K562 (cell line): ENCODE results near the gene BCR. TPM values are rescaled to one million over a fixed set of nuclear protein-coding genes. Genes with fewer than 3 reads are reported as not detected.

ENCODE experiments used
- ATAC-seq: fragments of 200-7000 bp; cut with Tn5 transposase; 3 replicates; pipeline ENCODE4 v1.9.1; 2020; ENCODE audit warnings: moderate library complexity
- BruUV-seq: library from RNA; stranded (reverse); fragments of 400-500 nt; replicated peaks from 2 replicates; lab custom pipeline; 2021; lab: Mats Ljungman, UMichigan
- CTCF ChIA-PET: fragments of 300-600 bp; formaldehyde crosslinking; extraction: SDS; loops from one replicate; lab custom pipeline; 2021; ENCODE audit warnings: low intra/inter-chr PET ratio; lab: Yijun Ruan, JAX
- POLR2A ChIA-PET: fragments of 300-600, 350-650 bp; sonication (Branson Sonifier 250); formaldehyde crosslinking; extraction: SDS; loops from one replicate; lab custom pipeline; 2021; ENCODE audit warnings: antibody characterized with exemption, inconsistent platforms; lab: Yijun Ruan, JAX
- DNase-seq, 4 experiments: peaks; one replicate each; pipeline versions ENCODE4 v3.0.0 to v3.0.0-alpha.2; 2011 to 2018; ENCODE audit warnings: low spot score in 3 of 4, mixed read lengths in 3 of 4; ENCODE audit errors: extremely low read depth in 1 of 4
- FAIRE-seq: peaks from 2 replicates; lab custom pipeline; 2011; peaks lifted over from hg19 to GRCh38; lab: Jason Lieb, UNC
- H2AFZ ChIP-seq: 2 replicates; pipeline ENCODE4 v1.6.0; 2011; ENCODE audit warnings: low read depth, low read length, control low read depth, inconsistent platforms
- H3K27ac ChIP-seq: fragments of 200-600 bp; 3 replicates; pipeline ENCODE4 v1.8.0; 2011; ENCODE audit warnings: low read depth, mild to moderate bottlenecking, control low read depth, inconsistent platforms, low read length, moderate library complexity, mixed read lengths; ENCODE audit errors: extremely low read depth
- H3K27me3 ChIP-seq, 2 experiments: fragments of 300-600 bp in 1 of 2; 2 replicates in 1 of 2; 3 replicates in 1 of 2; pipeline versions ENCODE4 v1.6.0 to v1.8.0; 2011; ENCODE audit warnings: inconsistent platforms in 2 of 2, low read length in 2 of 2, mild to moderate bottlenecking in 1 of 2, mixed read lengths in 1 of 2, moderate library complexity in 1 of 2; ENCODE audit not compliant: control insufficient read depth in 2 of 2, insufficient read depth in 2 of 2
- H3K36me3 ChIP-seq: fragments of 300-600 bp; 3 replicates; pipeline ENCODE4 v1.8.0; 2011; ENCODE audit warnings: mild to moderate bottlenecking, low read length, inconsistent platforms; ENCODE audit not compliant: control insufficient read depth, insufficient read depth
- H3K4me1 ChIP-seq, 2 experiments: fragments of 200-600 bp in 1 of 2; replicated peaks in 1 of 2; 2 replicates in 1 of 2; 3 replicates in 1 of 2; pipeline versions ENCODE4 v1.5.1 to v1.8.0; 2011; ENCODE audit warnings: inconsistent platforms in 2 of 2, low read length in 2 of 2, mild to moderate bottlenecking in 1 of 2, mixed read lengths in 1 of 2, moderate library complexity in 1 of 2; ENCODE audit not compliant: control insufficient read depth in 2 of 2, insufficient read depth in 2 of 2
- H3K4me2 ChIP-seq: 2 replicates; pipeline ENCODE4 v1.6.1; 2011; ENCODE audit warnings: low read length, control low read depth, inconsistent platforms, mixed read lengths; ENCODE audit not compliant: insufficient read depth
- H3K4me3 ChIP-seq: fragments of 200-600 bp; sonication (generic), shearing (Covaris generic); 2 replicates; pipeline ENCODE4 v1.5.1; 2016; ENCODE audit warnings: control low read depth, inconsistent platforms
- H3K79me2 ChIP-seq: fragments of 200-600 bp; 3 replicates; pipeline ENCODE4 v1.8.0; 2011; ENCODE audit warnings: low read length, inconsistent platforms; ENCODE audit not compliant: control insufficient read depth, insufficient read depth
- H3K9ac ChIP-seq, 2 experiments: 2 replicates each; pipeline versions ENCODE4 v1.6.0 to v1.6.1; 2011; ENCODE audit warnings: low read depth in 2 of 2, low read length in 2 of 2, control low read depth in 1 of 2, inconsistent platforms in 1 of 2, mild to moderate bottlenecking in 1 of 2, mixed read lengths in 1 of 2; ENCODE audit not compliant: insufficient read depth in 1 of 2
- H3K9me1 ChIP-seq: one replicate; pipeline ENCODE4 v1.6.0; 2011; ENCODE audit warnings: inconsistent platforms, mild to moderate bottlenecking, low read length, moderate library complexity; ENCODE audit not compliant: control insufficient read depth, insufficient read depth
- H3K9me3 ChIP-seq: replicated peaks from 2 replicates; pipeline ENCODE4 v1.5.1; 2011; ENCODE audit warnings: low read depth, low read length, inconsistent platforms; ENCODE audit not compliant: control insufficient read depth, insufficient read depth
- H4K20me1 ChIP-seq: replicated peaks from 2 replicates; pipeline ENCODE4 v1.6.1; 2011; ENCODE audit warnings: low read length, inconsistent platforms, mixed read lengths; ENCODE audit not compliant: control insufficient read depth, insufficient read depth
- NR3C1 ChIP-seq: sonication (generic); formaldehyde crosslinking; IDR thresholded peaks from 2 replicates; pipeline ENCODE4 v1.8.1; 2022; ENCODE audit warnings: missing genetic modification reagents
- ZC3H11A ChIP-seq: IDR thresholded peaks from 2 replicates; pipeline ENCODE4 v1.6.1; 2012; ENCODE audit warnings: low read depth, low read length, improper control_type of control experiment
- ZNF717 ChIP-seq: fragments of 250-450 bp; sonication (Bioruptor Pico); IDR thresholded peaks from 2 replicates; pipeline ENCODE4 v1.5.0; 2021
- WGBS: fragments of 100-300 bp; shearing (Covaris generic); methylation state at CpG from one replicate; pipeline ENCODE4 v1.1.6; 2016; ENCODE audit warnings: low coverage, mixed read lengths; ENCODE audit not compliant: insufficient coverage; ENCODE audit errors: missing lambda C conversion rate; 5-methylcytosine and 5-hydroxymethylcytosine counted together
- in situ Hi-C: fragments of 300-500 bp; cut with MboI; formaldehyde crosslinking; loops from 4 replicates; pipeline ENCODE4 v1.15.0; 2018; ENCODE audit warnings: inconsistent platforms, mixed read lengths
- intact Hi-C: fragments of 100-400 bp; cut with micrococcal nuclease; formaldehyde crosslinking; loops from 2 replicates; pipeline ENCODE4 v1.14.2; 2022
- polyA plus RNA-seq, 8 experiments: library from polyadenylated mRNA; depleted of rRNA in 4 of 8; stranded (reverse) in 5 of 8; unstranded in 3 of 8; fragments of >200 nt; fragmentation: Nextera tagmentation in 2 of 8; fragmentation: Illumina TruSeq in 1 of 8; extraction: Ambion mirVana in 2 of 8; extraction: Trizol in 1 of 8; gene quantifications; 2 replicates each; pipeline versions ENCODE4 v1.2.1 to v1.2.3, GENCODE V29; 2011 to 2014; ENCODE audit warnings: inconsistent platforms in 1 of 8, missing spikeins in 1 of 8
- total RNA-seq, 7 experiments: library from RNA; depleted of rRNA in 6 of 7; stranded (reverse); fragments of >200 nt in 6 of 7; fragmentation: Illumina TruSeq in 2 of 7; extraction: Trizol in 2 of 7; gene quantifications; 2 replicates each; pipeline versions ENCODE4 v1.2.1 to v1.2.3, GENCODE V29; 2011 to 2021; ENCODE audit warnings: low replicate concordance in 1 of 7
- TF ChIP-seq, protein P1 (sequence below): fragments of 150-350 bp; conservative IDR thresholded peaks from 2 replicates; pipeline ENCODE4 v1.6.1; 2014; ENCODE audit warnings: low read length

BCR gene
- total and polyA plus RNA-seq, 9 of the 15 experiments (the other 6 are each of a cell fraction or from before 2014, with no cell fraction given), result 0.41 to 150 (median 45.6) TPM

DNA sequence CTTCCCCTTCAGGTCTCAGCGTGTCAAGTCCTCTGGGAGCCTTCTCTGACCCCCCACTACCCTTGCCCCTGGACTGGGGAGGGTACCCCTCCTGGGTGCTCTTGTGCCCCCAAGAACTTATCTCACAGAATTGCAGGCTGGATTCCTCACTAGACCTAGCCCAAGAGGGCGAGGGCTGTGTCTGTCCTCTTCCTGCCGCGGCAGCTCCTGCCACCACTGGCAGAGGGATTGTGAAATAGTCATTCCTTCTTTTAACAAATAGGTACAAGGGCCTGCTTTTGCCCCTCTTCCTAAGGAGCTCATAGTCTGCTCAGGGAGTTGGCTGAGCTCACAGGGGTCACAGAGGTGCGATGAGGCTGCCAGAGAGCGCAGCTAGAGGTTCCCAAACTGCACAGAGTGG is 29.5 kb upstream of the BCR start:
- H3K79me2 ChIP-seq, result no peaks in the 10 kb centered on the region
- ATAC-seq, result 0 out of 3 replicates have a peak, but pooled peaks have one; percentile 1
- POLR2A ChIA-PET, result interaction anchor here (0.6 to 86.5 kb wide), 6 partner anchors 9 to 235 kb away, joined by 3 to 3476 read pairs (median 6); partner anchors contain the start of genes BCR and RSPH14

More for the DNA sequence above, 29.5 kb upstream of the BCR start:
- 4% methylated on average over 6 of the region's 6 CpGs for WGBS
- Histone ChIP-seq H3K9me3 (no peaks in the 10 kb centered on the region), H3K36me3 (no peaks in the 10 kb centered on the region), H3K4me3 (no peak overlapping the region), H3K4me1 (peaks cover 0 to 23% of the 10 kb centered on the region in 2 experiments; a peak in 4 of 5 replicates), H3K4me2 (no peak overlapping the region), H3K27ac (no peak overlapping the region), H2AFZ (no peak overlapping the region), H3K27me3 (peaks cover 64 to 80% of the 10 kb centered on the region in 2 experiments), H3K9me1 (peaks cover 2% of the 10 kb centered on the region), H3K9ac (peak overlapping the region in 1 of 2 experiments; percentile 2; a peak in 1 of 4 replicates), H4K20me1 (peaks cover 79% of the 10 kb centered on the region)
- CTCF ChIA-PET, result no interaction called here
- FAIRE-seq (no peak), DNase-seq (peak in 2 of 4 experiments; percentile 59 to 60)
- TF ChIP-seq NR3C1 (no peak), ZNF717 (CRISPR knock-in tag) (no peak), ZC3H11A (no peak)
- TF ChIP-seq, protein P1, sequence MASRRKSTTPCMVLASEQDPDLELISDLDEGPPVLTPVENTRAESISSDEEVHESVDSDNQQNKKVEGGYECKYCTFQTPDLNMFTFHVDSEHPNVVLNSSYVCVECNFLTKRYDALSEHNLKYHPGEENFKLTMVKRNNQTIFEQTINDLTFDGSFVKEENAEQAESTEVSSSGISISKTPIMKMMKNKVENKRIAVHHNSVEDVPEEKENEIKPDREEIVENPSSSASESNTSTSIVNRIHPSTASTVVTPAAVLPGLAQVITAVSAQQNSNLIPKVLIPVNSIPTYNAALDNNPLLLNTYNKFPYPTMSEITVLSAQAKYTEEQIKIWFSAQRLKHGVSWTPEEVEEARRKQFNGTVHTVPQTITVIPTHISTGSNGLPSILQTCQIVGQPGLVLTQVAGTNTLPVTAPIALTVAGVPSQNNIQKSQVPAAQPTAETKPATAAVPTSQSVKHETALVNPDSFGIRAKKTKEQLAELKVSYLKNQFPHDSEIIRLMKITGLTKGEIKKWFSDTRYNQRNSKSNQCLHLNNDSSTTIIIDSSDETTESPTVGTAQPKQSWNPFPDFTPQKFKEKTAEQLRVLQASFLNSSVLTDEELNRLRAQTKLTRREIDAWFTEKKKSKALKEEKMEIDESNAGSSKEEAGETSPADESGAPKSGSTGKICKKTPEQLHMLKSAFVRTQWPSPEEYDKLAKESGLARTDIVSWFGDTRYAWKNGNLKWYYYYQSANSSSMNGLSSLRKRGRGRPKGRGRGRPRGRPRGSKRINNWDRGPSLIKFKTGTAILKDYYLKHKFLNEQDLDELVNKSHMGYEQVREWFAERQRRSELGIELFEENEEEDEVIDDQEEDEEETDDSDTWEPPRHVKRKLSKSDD, result no peak
- in situ Hi-C loops, result loop anchor here (25.0 kb wide), 1 partner anchor 437 kb away; the partner anchor contains the start of gene IGLL1
- BruUV-seq, result no TSS peak
- intact Hi-C loops, result no loop called here
